Measurements from ENCODE around the gene LDOC1. TPM values are rescaled to one million over a fixed set of nuclear protein-coding genes. Genes with fewer than 3 reads are reported as not detected.

The LDOC1 gene
- total RNA-seq, 1 experiment from 2014 or later, result 25.6 TPM

GRCh38 chrX:141220342-141221008, 43.5 kb upstream of the LDOC1 start:
- Mint-ChIP-seq H3K4me3 (no peak overlapping the region), H3K4me1 (no peaks in the 10 kb centered on the region), H3K27me3 (ENCODE audit: low read depth) (no peaks in the 10 kb centered on the region; the same call in 1 of the 2 replicates), H3K27ac (no peak overlapping the region), H3K9me3 (peaks cover 57 to 67% of the 10 kb centered on the region in 2 experiments), H3K36me3 (ENCODE audit: insufficient read depth in 1 of 3, low read depth in 3 of 3) (0 out of 7 replicates have a peak, but pooled peaks cover 0 to 3% (median 3%) of the 10 kb centered on the region in 3 experiments)
- Histone ChIP-seq H4K91ac (ENCODE audit: insufficient read length, low read depth, low read length) (no peak overlapping the region), H2BK120ac (ENCODE audit: low read depth, low read length, poor library complexity, severe bottlenecking) (no peak overlapping the region), H2BK15ac (ENCODE audit: low read depth, low read length) (no peak overlapping the region), H3K27ac (ENCODE audit: insufficient read length, low read depth, low read length) (no peak overlapping the region), H4K20me1 (ENCODE audit: control insufficient read depth, insufficient read depth, insufficient read length) (no peaks in the 10 kb centered on the region), H3K18ac (ENCODE audit: insufficient read length, low read depth, low read length) (no peak overlapping the region), H4K8ac (replicated peaks; ENCODE audit: insufficient read length, low read depth, low read length) (no peak overlapping the region), H3K23ac (ENCODE audit: insufficient read length, low read depth, low read length) (no peak overlapping the region), H3K9me3 (ENCODE audit: control insufficient read depth, low read depth, low read length) (peaks cover 24% of the 10 kb centered on the region), H3K9ac (ENCODE audit: extremely low read depth, insufficient read length, low read length) (no peak overlapping the region), H3K4me2 (ENCODE audit: insufficient read depth, insufficient read length, low read length) (no peak overlapping the region), H2BK20ac (ENCODE audit: low read depth, low read length, poor library complexity, severe bottlenecking) (no peak overlapping the region), H3K79me2 (ENCODE audit: insufficient read depth, low read length) (no peaks in the 10 kb centered on the region), H3K4ac (ENCODE audit: low read depth, low read length) (no peak overlapping the region), H3K14ac (ENCODE audit: insufficient read depth, low read length) (no peak overlapping the region), H2BK5ac (ENCODE audit: insufficient read length, low read length) (no peak overlapping the region), H3K56ac (ENCODE audit: insufficient read length, low read depth, low read length) (no peak overlapping the region), H2AK5ac (ENCODE audit: insufficient read length, low read length) (no peak overlapping the region), H4K5ac (ENCODE audit: insufficient read length, low read depth, low read length) (no peak overlapping the region), H2BK12ac (ENCODE audit: insufficient read length, low read depth, low read length) (no peak overlapping the region), H3K4me1 (ENCODE audit: insufficient read depth, low read length) (no peaks in the 10 kb centered on the region), H3K79me1 (ENCODE audit: insufficient read depth, low read depth, low read length, poor library complexity, severe bottlenecking) (no peaks in the 10 kb centered on the region), H3K23me2 (ENCODE audit: insufficient read length, low read depth, low read length, poor library complexity, severe bottlenecking) (no peaks in the 10 kb centered on the region), H3K27me3 (ENCODE audit: insufficient read depth, low read length) (no peaks in the 10 kb centered on the region), H2AFZ (ENCODE audit: low read length) (no peak overlapping the region), H3T11ph (ENCODE audit: low read length) (no peak overlapping the region)
- WGBS (ENCODE audit: extremely low coverage, insufficient read length, low lambda C conversion rate), result no CpG with 5 or more reads among the region's 3 CpGs
- no peak for DNase-seq
- no peak for TF ChIP-seq CTCF (conservative IDR thresholded peaks at IDR 0.05)

Measured in H9 (cell line).